Neural cell (in vitro differentiated cells): ENCODE results near the gene RBM3.

Experiments used
- CTCF ChIP-seq: fragments of 450-650 bp; IDR thresholded peaks from 2 replicates; pipeline ENCODE4 v1.5.1; 2014; ENCODE audit warnings: antibody characterized with exemption, mild to moderate bottlenecking, moderate library complexity; ENCODE audit not compliant: poor library complexity, severe bottlenecking
- EP300 ChIP-seq: fragments of 450-650 bp; conservative IDR thresholded peaks from 2 replicates; pipeline ENCODE4 v1.6.1; 2014; ENCODE audit warnings: antibody characterized with exemption, mild to moderate bottlenecking, moderate library complexity; ENCODE audit not compliant: poor library complexity, severe bottlenecking
- EZH2 ChIP-seq: fragments of 200-600, 300-800 bp; shearing (Covaris generic), sonication (generic); IDR thresholded peaks from 2 replicates; pipeline ENCODE4 v1.6.1; 2014; ENCODE audit warnings: antibody characterized with exemption, low read length, borderline replicate concordance, mild to moderate bottlenecking; ENCODE audit not compliant: insufficient read depth, poor library complexity, severe bottlenecking
- RAD21 ChIP-seq: fragments of 450-650 bp; conservative IDR thresholded peaks from 2 replicates; pipeline ENCODE4 v1.6.1; 2014; ENCODE audit warnings: antibody characterized with exemption, mild to moderate bottlenecking, moderate library complexity
- REST ChIP-seq: IDR thresholded peaks from 2 replicates; pipeline ENCODE4 v1.6.1; 2012; ENCODE audit warnings: borderline replicate concordance
- TAF1 ChIP-seq: IDR thresholded peaks from 2 replicates; pipeline ENCODE4 v1.6.1; 2012; ENCODE audit warnings: low read depth

GRCh38 chrX:48569958-48570357 lies 4.3 kb upstream of the RBM3 start:
- TF ChIP-seq CTCF (no peak), RAD21 (no peak), EP300 (no peak), TAF1 (no peak), REST (no peak), EZH2 (no peak)
